T47D (cell line): ENCODE measurements around the gene OSBPL9.
A peak's percentile ranks its signal among the peaks of the same experiment; 100 is the strongest.
"Not testable (repeated sequence)": the region's sequence is repeated elsewhere in the genome, so short reads cannot be mapped to it uniquely, and the experiment has no call there.

Experiments
- DNase-seq, 2 experiments: peaks; one replicate each; pipeline versions ENCODE4 v3.0.0 to v3.0.0-alpha.2; 2011 to 2012; ENCODE audit warnings: low read depth in 1 of 2, low spot score in 1 of 2
- JUND ChIP-seq: IDR thresholded peaks from 2 replicates; pipeline ENCODE4 v1.6.1; 2012; ENCODE audit warnings: low read depth
- in situ Hi-C: cut with HindIII; loops from 2 replicates; pipeline ENCODE4 v1.10.0; 2016; ENCODE audit warnings: low sequenced_read_pairs, low pct_unique_long_range_greater_than_20kb

OSBPL9 gene

DNA sequence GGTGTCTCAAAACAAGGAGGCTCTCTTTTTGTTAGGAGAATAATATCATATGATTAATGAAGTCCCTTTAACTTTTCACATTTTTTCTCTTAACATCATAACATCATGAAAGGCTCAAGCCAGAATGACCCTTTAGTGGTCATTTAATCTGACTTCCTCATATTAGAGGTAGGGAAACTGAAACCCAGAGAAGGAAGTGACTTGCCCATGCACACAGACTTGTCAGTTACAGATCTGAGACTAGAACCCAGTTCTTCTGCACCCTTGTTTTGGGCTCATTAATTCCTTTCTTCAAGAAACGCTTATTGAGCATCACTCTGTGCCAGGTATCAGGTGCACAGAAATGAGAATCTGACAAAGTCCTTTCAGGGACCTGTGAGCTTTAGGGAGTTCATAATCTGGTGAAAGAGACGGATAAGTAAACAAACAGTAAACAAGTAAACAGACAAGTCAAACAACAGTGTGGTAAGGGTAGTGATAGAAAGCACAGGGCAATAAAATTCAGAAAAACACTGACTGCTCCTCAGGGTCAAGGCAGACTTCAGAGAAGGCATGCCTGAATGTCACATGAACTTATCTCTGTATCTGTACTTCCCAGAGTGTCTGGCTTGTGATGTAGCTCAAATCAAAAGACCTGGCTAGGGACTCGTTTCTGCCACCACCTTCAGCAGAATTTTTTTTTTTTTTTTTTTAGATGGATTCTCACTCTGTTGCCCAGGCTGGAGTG is 38.3 kb upstream of the OSBPL9 start:
- peak in 1 of 2 experiments; percentile 49 for DNase-seq
- in situ Hi-C loops: no loop called here
- TF ChIP-seq JUND: 0 out of 2 replicates have a peak, but pooled peaks have one; percentile 32

DNA sequence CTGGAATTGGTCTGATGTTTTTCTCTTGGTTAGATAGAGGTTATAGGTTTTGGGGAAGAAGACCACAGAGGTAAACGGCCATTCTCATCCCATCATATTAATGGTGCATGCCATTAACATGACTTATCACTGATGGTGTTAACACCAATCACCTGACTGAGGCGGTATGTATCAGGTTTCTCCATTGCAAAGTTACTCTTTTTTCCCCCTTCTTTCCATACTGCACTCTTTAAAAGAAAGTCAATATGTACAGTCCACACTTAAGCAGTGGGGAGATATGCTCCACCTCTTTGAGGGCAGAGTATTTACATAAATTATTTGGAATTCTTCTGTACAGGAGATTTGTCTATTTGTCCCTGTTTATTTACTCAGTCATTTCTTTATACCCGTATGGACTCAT is 35.7 kb upstream of the OSBPL9 start:
- DNase-seq: no peak
- in situ Hi-C loops: no loop called here
- no peak for TF ChIP-seq JUND

- TF ChIP-seq JUND: no peak
- in situ Hi-C loops: no loop called here
- DNase-seq: no peak
Observed at GRCh38 chr1:51583532-51583931, 33.4 kb upstream of the OSBPL9 start.

DNA sequence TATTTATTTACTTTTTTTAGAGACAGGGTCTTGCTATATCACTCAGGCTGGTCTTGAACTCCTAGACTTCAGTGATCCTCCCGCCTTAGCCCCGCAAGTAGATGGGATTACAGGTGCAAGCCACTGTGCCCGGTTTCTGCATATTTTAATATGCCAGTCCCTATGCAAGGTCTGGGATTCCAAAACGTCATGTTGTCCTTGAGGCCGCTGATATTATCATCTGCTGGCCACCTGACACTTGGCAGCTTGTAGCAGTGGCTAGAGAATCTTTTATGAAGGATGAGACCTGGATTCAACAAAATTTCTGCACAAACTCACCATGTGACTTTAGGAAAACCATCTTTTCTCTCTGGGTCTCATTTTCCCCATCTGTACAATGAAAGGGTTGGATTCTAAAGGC is 32.9 kb upstream of the OSBPL9 start:
- in situ Hi-C loops: no loop called here
- peak in 1 of 2 experiments; percentile 55 for DNase-seq
- no peak for TF ChIP-seq JUND

GRCh38 chr1:51592711-51593110 is 24.2 kb upstream of the OSBPL9 start:
- no peak for TF ChIP-seq JUND
- in situ Hi-C loops: no loop called here
- DNase-seq: no peak

- no peak for DNase-seq
- TF ChIP-seq JUND: no peak
- in situ Hi-C loops: no loop called here
Observed at GRCh38 chr1:51594716-51595115, 22.2 kb upstream of the OSBPL9 start.

DNA sequence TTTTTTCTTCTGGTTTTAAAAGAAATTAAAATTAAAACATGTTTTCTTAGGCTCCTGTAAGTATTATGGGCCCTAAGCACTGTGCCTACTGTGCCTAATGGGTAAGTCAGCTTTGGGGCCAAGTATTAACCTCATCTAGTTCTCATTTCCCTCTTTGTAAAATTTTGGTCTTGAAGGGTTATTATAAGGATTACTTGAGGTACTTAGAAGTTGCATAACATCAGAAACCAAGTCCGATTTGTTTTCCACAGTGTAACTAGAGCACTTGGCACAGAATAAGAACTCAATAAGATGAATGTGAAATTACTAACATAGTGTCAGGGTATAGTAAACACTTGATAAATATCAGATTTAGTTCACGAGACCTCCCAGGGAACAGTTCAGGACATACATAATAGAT is 16.4 kb upstream of the OSBPL9 start:
- TF ChIP-seq JUND: no peak
- no peak for DNase-seq
- in situ Hi-C loops: no loop called here

GRCh38 chr1:51600965-51601364 is 15.9 kb upstream of the OSBPL9 start:
- no peak for TF ChIP-seq JUND
- no peak for DNase-seq
- in situ Hi-C loops: no loop called here

GRCh38 chr1:51605961-51606723 is 10.8 kb upstream of the OSBPL9 start:
- DNase-seq: no peak
- TF ChIP-seq JUND: no peak
- in situ Hi-C loops: no loop called here

DNA sequence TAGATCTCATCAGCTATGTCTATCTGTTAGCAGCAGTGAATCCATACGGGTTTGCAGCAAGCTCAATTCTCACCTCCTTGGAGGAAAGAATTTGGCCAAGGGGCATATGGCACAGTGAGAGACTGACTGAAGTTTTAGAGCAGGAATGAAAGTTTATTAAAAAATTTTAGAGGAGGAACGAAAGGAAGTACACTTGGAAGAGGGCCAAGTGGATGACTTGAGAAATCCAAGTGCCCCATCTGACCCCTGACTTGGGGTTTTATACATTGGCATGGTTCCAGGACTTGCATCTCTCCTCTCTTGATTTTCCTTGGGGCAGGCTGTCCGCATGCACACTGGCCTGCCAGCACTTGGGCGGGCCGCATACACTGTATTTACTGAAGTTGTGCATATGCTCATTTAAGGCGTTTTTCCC is 9.2 kb upstream of the OSBPL9 start:
- no peak for TF ChIP-seq JUND
- in situ Hi-C loops: no loop called here
- DNase-seq: no peak

DNA sequence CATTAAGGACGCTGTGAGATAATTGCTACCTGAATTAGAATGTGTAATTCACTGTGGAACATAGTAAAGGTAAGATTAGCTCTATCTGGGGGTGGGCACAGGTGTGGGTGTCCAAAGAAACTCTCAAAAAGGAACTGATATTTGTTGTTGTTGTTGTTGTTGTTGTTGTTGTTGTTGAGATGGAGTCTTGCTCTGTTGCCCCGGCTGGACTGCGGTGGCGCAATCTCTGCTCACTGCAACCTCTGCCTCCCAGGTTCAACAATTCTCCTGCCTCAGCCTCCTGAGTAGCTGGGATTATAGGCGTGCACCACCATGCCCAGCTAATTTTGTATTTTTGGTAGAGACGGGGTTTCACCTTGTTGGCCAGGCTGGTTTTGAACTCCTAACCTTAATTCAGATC is 6.8 kb upstream of the OSBPL9 start:
- in situ Hi-C loops, DNase-seq: not testable (repeated sequence)

- no peak for DNase-seq
- in situ Hi-C loops: no loop called here
- no peak for TF ChIP-seq JUND
Observed at GRCh38 chr1:51610637-51611036, 6.3 kb upstream of the OSBPL9 start.

DNA sequence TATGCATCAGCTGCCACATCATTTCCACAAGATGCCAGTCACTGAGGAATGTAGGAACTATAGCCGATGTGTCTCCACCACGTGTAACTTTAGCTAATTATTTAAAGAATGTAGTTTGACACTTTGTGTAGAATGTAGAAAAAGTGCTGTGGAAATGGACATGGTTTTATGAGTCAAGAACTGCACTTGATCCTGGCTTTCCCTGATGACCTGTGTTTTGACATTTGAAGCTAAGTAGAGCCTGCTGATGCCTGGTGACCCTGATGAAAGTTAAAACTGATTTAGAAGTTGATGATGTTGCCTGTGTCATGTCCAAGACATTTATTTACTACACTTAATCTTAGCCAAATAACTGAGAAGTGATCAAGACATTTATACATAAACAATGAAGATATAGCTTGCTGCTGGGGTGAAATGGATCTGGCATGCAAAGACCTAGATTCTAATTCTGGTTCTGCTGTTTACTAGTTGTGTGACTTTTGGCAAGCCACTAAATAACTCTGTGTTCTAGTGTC is 4.4 kb upstream of the OSBPL9 start:
- TF ChIP-seq JUND: no peak
- in situ Hi-C loops: no loop called here
- DNase-seq: no peak
